Activated naive CD4-positive, alpha-beta T cell treated with anti-CD3 and anti-CD28 coated beads for 36 hours (primary cell): ENCODE results near the gene TRIM66. TPM values are rescaled to one million over a fixed set of nuclear protein-coding genes. Genes with fewer than 3 reads are reported as not detected.

ENCODE experiments used
- CTCF ChIA-PET: fragments of 350-600 bp; sonication (Branson Sonifier 250); formaldehyde crosslinking; loops from one replicate; lab custom pipeline; 2021; ENCODE audit warnings: antibody characterized with exemption; lab: Charles Lee
- DNase-seq: peaks from one replicate; pipeline ENCODE4 v3.0.0-alpha.2; 2020
- H3K27ac Mint-ChIP-seq: one replicate; pipeline ENCODE4 v1.8.0; 2021; ENCODE audit warnings: mild to moderate bottlenecking, mixed read lengths
- H3K27me3 Mint-ChIP-seq: one replicate; pipeline ENCODE4 v1.8.0; 2021; ENCODE audit warnings: low read depth, mixed read lengths
- H3K36me3 Mint-ChIP-seq: one replicate; pipeline ENCODE4 v1.8.0; 2021; ENCODE audit warnings: low read depth, mixed read lengths
- H3K4me1 Mint-ChIP-seq: one replicate; pipeline ENCODE4 v1.8.0; 2021; ENCODE audit warnings: low read depth, mixed read lengths
- H3K4me3 Mint-ChIP-seq: one replicate; pipeline ENCODE4 v1.8.0; 2021; ENCODE audit warnings: mild to moderate bottlenecking, moderate library complexity, mixed read lengths
- H3K9me3 Mint-ChIP-seq: one replicate; pipeline ENCODE4 v1.8.0; 2021; ENCODE audit warnings: mixed read lengths
- intact Hi-C: fragments of 100-400 bp; cut with micrococcal nuclease; formaldehyde crosslinking; loops from one replicate; pipeline ENCODE4 v1.15.1; 2023
- total RNA-seq, 2 experiments: library from RNA; stranded (reverse); gene quantifications; one replicate each; pipeline ENCODE4 v1.2.3, GENCODE V29; 2021

Gene TRIM66, protein sequence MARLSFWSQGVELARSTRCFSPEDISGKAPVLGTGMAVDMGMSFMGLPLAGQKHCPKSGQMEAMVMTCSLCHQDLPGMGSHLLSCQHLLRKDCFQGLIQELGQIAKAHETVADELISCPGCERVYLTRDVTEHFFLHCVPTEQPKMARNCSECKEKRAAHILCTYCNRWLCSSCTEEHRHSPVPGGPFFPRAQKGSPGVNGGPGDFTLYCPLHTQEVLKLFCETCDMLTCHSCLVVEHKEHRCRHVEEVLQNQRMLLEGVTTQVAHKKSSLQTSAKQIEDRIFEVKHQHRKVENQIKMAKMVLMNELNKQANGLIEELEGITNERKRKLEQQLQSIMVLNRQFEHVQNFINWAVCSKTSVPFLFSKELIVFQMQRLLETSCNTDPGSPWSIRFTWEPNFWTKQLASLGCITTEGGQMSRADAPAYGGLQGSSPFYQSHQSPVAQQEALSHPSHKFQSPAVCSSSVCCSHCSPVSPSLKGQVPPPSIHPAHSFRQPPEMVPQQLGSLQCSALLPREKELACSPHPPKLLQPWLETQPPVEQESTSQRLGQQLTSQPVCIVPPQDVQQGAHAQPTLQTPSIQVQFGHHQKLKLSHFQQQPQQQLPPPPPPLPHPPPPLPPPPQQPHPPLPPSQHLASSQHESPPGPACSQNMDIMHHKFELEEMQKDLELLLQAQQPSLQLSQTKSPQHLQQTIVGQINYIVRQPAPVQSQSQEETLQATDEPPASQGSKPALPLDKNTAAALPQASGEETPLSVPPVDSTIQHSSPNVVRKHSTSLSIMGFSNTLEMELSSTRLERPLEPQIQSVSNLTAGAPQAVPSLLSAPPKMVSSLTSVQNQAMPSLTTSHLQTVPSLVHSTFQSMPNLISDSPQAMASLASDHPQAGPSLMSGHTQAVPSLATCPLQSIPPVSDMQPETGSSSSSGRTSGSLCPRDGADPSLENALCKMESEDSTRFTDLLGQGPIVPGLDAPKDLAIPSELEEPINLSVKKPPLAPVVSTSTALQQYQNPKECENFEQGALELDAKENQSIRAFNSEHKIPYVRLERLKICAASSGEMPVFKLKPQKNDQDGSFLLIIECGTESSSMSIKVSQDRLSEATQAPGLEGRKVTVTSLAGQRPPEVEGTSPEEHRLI (N-terminal part only)
- total RNA-seq: 10 to 100 TPM; 16.4 to 19.1 TPM

DNA sequence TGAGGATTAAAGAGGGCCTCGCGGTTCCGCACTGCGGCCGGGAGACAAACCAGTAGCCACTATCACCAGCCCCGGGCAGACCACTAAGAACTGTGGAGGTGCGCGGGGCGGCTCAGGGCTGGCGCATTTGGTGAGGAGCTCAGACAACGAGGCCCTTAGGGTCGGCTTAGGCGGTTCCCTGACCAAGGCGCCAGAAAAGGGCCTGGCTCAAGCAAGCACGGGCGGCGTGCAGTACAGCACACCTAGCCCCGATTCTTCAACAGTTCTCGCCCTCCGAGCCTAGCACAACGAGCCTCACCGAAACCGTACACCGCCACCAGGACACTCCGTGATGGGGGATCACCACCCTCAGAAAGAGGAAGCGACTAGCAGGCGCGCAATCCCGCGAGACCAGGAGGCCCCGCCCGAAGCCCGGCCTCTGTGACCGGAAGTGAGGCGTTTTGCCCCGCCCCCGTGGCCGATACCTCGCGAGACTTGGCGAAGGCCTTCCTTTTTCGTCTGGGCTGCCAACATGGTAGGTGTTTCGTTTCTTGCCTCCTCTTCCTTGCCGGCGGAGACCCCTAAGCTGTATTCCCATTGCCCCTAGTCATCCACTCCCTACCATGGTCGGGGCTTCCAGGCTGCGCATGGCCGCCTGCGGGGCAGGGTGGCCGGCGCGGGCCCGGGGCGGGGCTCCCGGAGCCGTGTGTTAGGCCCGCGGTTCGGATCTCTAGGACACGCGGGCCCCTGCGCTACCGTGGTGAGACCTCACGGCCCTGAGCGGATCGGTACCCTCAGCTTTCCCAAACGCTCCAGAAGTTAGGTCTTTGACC is at the start of gene TRIM66, which contains the start of gene RPL27A:
Gene TRIM66 (minus strand): TSS at position 363 of the 812 bp plus-strand sequence. CDS start 10,391 bp downstream, outside the sequence.
Gene RPL27A (plus strand): TSS at position 490 of the 812 bp plus-strand sequence. CDS start 22 bp downstream, at position 512.
- Mint-ChIP-seq H3K27ac (peak within 1 kb of the TSS; percentile 92), H3K36me3 (peaks cover 61% of the 10 kb centered on the region), H3K27me3 (no peaks in the 10 kb centered on the region), H3K9me3 (no peaks in the 10 kb centered on the region), H3K4me3 (peak within 1 kb of the TSS; percentile 91), H3K4me1 (peaks cover 42% of the 10 kb centered on the region)
- peak; percentile 99 for DNase-seq
- CTCF ChIA-PET: interaction anchor here (0.5 to 1.7 kb wide), 3 partner anchors 11 to 277 kb away, joined by 3 to 4 read pairs (median 3); no protein-coding TSS in a partner anchor
- intact Hi-C loops: loop anchor here (1.0 to 10.0 kb wide), 13 partner anchors 9 to 1938 kb away; partner anchors contain the start of genes AKIP1, EIF3F, SBF2 and TMEM9B

GRCh38 chr11:8731647-8732323 is 49.3 kb upstream of the TRIM66 start:
- H3K27me3 Mint-ChIP-seq: no peaks in the 10 kb centered on the region
- H3K36me3 Mint-ChIP-seq: no peaks in the 10 kb centered on the region
- H3K4me3 Mint-ChIP-seq: no peak overlapping the region
- no peaks in the 10 kb centered on the region for H3K9me3 Mint-ChIP-seq
- DNase-seq: no peak
- CTCF ChIA-PET: no interaction called here
- intact Hi-C loops: no loop called here
- H3K27ac Mint-ChIP-seq: no peak overlapping the region
- H3K4me1 Mint-ChIP-seq: no peaks in the 10 kb centered on the region

GRCh38 chr11:8730697-8731020 is 48.2 kb upstream of the TRIM66 start:
- CTCF ChIA-PET: no interaction called here
- no peak for DNase-seq
- Mint-ChIP-seq H3K4me1 (no peaks in the 10 kb centered on the region), H3K4me3 (no peak overlapping the region), H3K27me3 (no peaks in the 10 kb centered on the region), H3K36me3 (no peaks in the 10 kb centered on the region), H3K9me3 (no peaks in the 10 kb centered on the region), H3K27ac (no peak overlapping the region)
- intact Hi-C loops: no loop called here

GRCh38 chr11:8729837-8730696 is 47.6 kb upstream of the TRIM66 start:
- Mint-ChIP-seq H3K9me3 (no peaks in the 10 kb centered on the region), H3K27me3 (no peaks in the 10 kb centered on the region), H3K4me3 (no peak overlapping the region), H3K4me1 (no peaks in the 10 kb centered on the region), H3K36me3 (no peaks in the 10 kb centered on the region), H3K27ac (no peak overlapping the region)
- CTCF ChIA-PET: no interaction called here
- DNase-seq: no peak
- intact Hi-C loops: no loop called here

GRCh38 chr11:8729067-8729466 is 46.6 kb upstream of the TRIM66 start:
- intact Hi-C loops: no loop called here
- CTCF ChIA-PET: no interaction called here
- no peak overlapping the region for H3K4me3 Mint-ChIP-seq
- no peaks in the 10 kb centered on the region for H3K27me3 Mint-ChIP-seq
- H3K36me3 Mint-ChIP-seq: no peaks in the 10 kb centered on the region
- H3K9me3 Mint-ChIP-seq: no peaks in the 10 kb centered on the region
- H3K27ac Mint-ChIP-seq: no peak overlapping the region
- no peaks in the 10 kb centered on the region for H3K4me1 Mint-ChIP-seq
- no peak for DNase-seq

DNA sequence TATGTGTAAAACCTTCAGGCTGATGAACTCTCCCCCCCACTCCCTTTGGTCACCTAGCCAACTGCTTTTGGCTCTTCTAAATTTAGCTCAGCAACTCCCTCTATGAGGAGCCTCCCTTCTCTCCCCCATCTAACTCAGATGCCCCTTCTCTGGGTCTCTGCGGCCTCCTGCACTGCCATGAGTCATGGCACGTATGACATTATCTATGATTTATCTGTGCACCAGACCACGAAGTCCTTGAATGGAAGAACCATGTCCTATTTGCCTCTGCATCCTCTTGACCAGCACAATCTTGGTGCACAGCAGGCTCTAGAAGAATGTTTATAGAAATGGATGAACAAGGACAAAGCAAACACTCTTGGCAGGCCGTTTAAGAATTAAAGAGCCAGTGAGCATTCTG is 46.1 kb upstream of the TRIM66 start:
- H3K36me3 Mint-ChIP-seq: no peaks in the 10 kb centered on the region
- no peak overlapping the region for H3K27ac Mint-ChIP-seq
- CTCF ChIA-PET: no interaction called here
- H3K27me3 Mint-ChIP-seq: no peaks in the 10 kb centered on the region
- no peaks in the 10 kb centered on the region for H3K4me1 Mint-ChIP-seq
- H3K9me3 Mint-ChIP-seq: no peaks in the 10 kb centered on the region
- intact Hi-C loops: no loop called here
- H3K4me3 Mint-ChIP-seq: no peak overlapping the region
- DNase-seq: no peak

GRCh38 chr11:8726395-8726794 is 43.9 kb upstream of the TRIM66 start:
- DNase-seq: no peak
- CTCF ChIA-PET: no interaction called here
- intact Hi-C loops: no loop called here
- no peaks in the 10 kb centered on the region for H3K36me3 Mint-ChIP-seq
- H3K27me3 Mint-ChIP-seq: no peaks in the 10 kb centered on the region
- H3K4me3 Mint-ChIP-seq: no peak overlapping the region
- H3K4me1 Mint-ChIP-seq: no peaks in the 10 kb centered on the region
- no peaks in the 10 kb centered on the region for H3K9me3 Mint-ChIP-seq
- no peak overlapping the region for H3K27ac Mint-ChIP-seq

GRCh38 chr11:8724682-8725081 is 42.2 kb upstream of the TRIM66 start:
- Mint-ChIP-seq H3K4me3 (no peak overlapping the region), H3K27me3 (no peaks in the 10 kb centered on the region), H3K4me1 (no peaks in the 10 kb centered on the region), H3K36me3 (no peaks in the 10 kb centered on the region), H3K9me3 (no peaks in the 10 kb centered on the region), H3K27ac (no peak overlapping the region)
- DNase-seq: no peak
- intact Hi-C loops: no loop called here
- CTCF ChIA-PET: no interaction called here

- H3K4me3 Mint-ChIP-seq: no peak overlapping the region
- H3K9me3 Mint-ChIP-seq: no peaks in the 10 kb centered on the region
- no peaks in the 10 kb centered on the region for H3K4me1 Mint-ChIP-seq
- CTCF ChIA-PET: no interaction called here
- intact Hi-C loops: no loop called here
- DNase-seq: no peak
- H3K27ac Mint-ChIP-seq: no peak overlapping the region
- no peaks in the 10 kb centered on the region for H3K36me3 Mint-ChIP-seq
- no peaks in the 10 kb centered on the region for H3K27me3 Mint-ChIP-seq
Observed at GRCh38 chr11:8723711-8724110, 41.2 kb upstream of the TRIM66 start.

GRCh38 chr11:8722809-8723208 is 40.3 kb upstream of the TRIM66 start:
- H3K4me3 Mint-ChIP-seq: no peak overlapping the region
- no peaks in the 10 kb centered on the region for H3K4me1 Mint-ChIP-seq

More at GRCh38 chr11:8722809-8723208, 40.3 kb upstream of the TRIM66 start:
- Mint-ChIP-seq H3K27ac (no peak overlapping the region), H3K27me3 (no peaks in the 10 kb centered on the region), H3K36me3 (no peaks in the 10 kb centered on the region), H3K9me3 (no peaks in the 10 kb centered on the region)
- DNase-seq: no peak
- intact Hi-C loops: no loop called here
- CTCF ChIA-PET: no interaction called here
